Inflammatory macrophage treated with lipopolysaccharide for 1 hour (primary cell): ENCODE data around the gene TCEAL1.
"Not testable (repeated sequence)": the region's sequence is repeated elsewhere in the genome, so short reads cannot be mapped to it uniquely, and the experiment has no call there.

Source experiments
- DNase-seq, 2 donors: peaks; one replicate each; pipeline ENCODE4 v3.0.0-alpha.2; 2020 to 2022

The TCEAL1 gene

GRCh38 chrX:103637604-103638338 lies 9.0 kb downstream of the TCEAL1 start:
- no peak for DNase-seq

- not testable (repeated sequence) for DNase-seq
Observed at GRCh38 chrX:103638479-103639346, 9.9 kb downstream of the TCEAL1 start.

GRCh38 chrX:103640401-103641155 lies 11.8 kb downstream of the TCEAL1 start:
- no peak for DNase-seq

- no peak for DNase-seq
Observed at GRCh38 chrX:103644125-103644524, 15.3 kb downstream of the TCEAL1 start.

- no peak for DNase-seq
Observed at GRCh38 chrX:103647630-103648029, 18.9 kb downstream of the TCEAL1 start.

- DNase-seq = no peak
Observed at GRCh38 chrX:103651151-103651773, 22.5 kb downstream of the TCEAL1 start.

GRCh38 chrX:103655230-103656000 lies 26.6 kb downstream of the TCEAL1 start:
- DNase-seq = not testable (repeated sequence)

- no peak for DNase-seq
Observed at GRCh38 chrX:103656617-103657016, 27.8 kb downstream of the TCEAL1 start.

GRCh38 chrX:103657066-103657465 lies 28.3 kb downstream of the TCEAL1 start:
- not testable (repeated sequence) for DNase-seq

- DNase-seq = no peak
Observed at GRCh38 chrX:103658681-103659433, 30.1 kb downstream of the TCEAL1 start.

GRCh38 chrX:103659460-103659859 lies 30.7 kb downstream of the TCEAL1 start:
- not testable (repeated sequence) for DNase-seq

- no peak for DNase-seq
Observed at GRCh38 chrX:103663981-103664762, 35.4 kb downstream of the TCEAL1 start.

- no peak for DNase-seq
Observed at GRCh38 chrX:103666202-103667107, 37.7 kb downstream of the TCEAL1 start.

- no peak for DNase-seq
Observed at GRCh38 chrX:103669745-103670144, 41.0 kb downstream of the TCEAL1 start.

- no peak for DNase-seq
Observed at GRCh38 chrX:103674531-103675454, 46.0 kb downstream of the TCEAL1 start.

GRCh38 chrX:103678199-103678993 lies 49.6 kb downstream of the TCEAL1 start:
- DNase-seq = no peak
